ENCODE data around the gene KCNH3.
"Not testable (repeated sequence)": the region's sequence is repeated elsewhere in the genome, so short reads cannot be mapped to it uniquely, and the experiment has no call there.

KCNH3 gene

DNA sequence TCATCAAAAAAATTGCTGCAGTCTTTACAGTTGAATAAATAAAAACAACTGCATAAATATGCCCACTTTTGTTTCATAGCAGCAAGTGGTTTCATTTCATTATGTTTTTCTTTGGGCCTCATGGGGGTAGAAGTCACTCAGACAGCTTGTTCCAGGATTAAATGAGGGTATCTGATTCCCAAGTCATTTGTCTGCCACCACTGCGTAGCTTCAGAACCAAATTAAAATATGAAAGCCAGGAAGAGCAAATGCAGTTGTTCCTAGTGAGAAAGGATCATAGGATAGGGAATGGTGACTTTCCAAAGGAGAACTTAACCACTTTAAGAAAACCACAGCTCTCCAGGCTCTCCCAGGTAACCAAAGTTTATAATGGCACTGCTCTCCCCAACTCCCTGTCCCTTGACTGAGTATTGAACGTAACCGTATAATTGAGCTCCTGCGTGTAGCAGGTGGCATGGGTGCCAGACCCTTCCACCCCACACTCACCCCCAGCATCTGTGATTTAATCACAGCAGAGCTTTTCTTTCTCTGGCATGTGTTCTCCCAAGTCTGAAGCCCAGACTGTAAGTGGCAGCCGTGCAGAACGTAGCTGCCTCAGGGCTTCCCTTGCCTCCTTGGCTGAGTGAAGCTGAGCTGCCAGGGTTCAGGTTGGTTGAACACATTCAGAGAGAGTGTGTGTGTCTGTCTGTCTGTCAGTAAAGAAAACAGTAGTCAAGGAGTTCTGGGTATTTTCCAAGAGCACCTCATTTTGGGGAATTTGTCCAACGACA is 11.3 kb upstream of the KCNH3 start:
- DNase-seq (ENCODE audit: low read depth, low spot score) = no peak

DNA sequence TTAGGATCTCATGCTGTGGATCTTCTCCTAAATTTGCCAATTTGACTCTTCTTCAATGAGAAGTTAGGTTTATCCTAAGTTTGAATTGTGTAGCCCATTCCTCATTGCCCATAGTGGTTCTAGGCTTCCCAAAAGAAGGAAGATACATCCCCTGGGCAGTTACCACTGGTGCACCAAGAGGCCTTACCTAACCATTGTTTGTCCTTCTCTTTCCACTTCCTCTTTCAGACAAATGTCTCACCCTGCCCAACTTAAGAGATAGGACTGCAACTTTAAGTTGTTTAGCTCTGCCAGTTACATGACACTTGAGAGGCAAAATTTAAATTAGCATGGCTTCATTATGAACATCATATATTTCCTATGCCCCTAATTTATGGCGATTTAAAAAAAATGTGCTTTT is 9.4 kb upstream of the KCNH3 start:
- DNase-seq (ENCODE audit: low read depth, low spot score) = no peak

DNA sequence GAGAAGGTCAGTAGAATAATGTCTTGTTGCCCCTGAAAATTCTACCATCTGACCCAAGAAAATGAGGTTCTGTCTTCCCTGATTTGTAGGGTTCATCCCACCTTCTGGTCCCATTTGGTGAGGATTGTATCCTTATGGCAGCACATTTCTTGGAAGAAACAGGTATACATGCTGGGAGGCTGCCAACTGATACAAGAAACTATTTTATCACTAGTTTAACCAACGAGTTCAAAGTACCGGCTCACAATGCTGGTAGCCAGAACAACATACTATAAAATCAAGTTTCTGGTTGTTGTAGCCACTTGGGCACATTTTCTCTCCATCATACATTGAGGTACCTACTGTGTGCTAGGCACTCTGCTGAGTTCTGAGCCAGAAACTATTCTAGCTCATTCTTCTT is 7.1 kb upstream of the KCNH3 start:
- no peak for DNase-seq (ENCODE audit: low read depth, low spot score)

DNA sequence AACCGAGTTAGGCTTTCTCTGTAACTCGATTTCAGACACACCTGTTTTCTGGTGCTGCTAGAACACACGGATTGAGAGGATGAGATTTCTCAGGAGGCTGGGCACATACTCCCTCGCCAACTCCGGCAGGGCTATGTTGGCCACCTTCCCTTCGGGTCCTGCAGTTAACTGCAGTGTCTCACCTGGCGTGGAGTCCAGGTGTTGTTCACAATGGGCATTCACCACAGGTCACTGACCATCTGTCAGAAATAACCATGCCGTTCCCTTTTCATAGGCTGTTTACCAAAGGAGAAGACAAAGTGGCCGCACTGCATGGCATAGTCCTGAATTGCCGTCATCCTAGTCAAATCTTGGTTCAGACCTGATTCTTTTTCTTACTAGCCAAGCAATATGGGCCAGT is 5.5 kb upstream of the KCNH3 start:
- no peak for DNase-seq (ENCODE audit: low read depth, low spot score)

DNA sequence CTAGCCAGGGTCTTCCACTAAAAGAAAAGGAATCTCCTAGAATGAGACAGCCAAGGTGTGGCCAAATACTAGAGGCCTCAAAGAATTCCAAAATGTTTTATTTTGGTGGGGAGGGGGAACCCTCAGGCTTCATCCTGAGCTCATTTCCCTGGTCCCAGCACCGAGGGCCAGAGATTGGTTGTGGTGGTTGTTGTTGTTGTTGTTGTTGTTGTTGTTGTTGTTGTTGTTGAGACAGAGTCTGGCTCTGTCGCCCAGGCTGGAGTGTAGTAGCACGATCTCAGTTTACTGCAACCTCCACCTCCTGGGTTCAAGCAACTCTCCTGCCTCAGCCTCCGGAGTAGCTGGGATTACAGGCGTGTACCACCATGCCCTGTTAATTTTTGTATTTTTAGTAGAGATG is 4.7 kb upstream of the KCNH3 start:
- DNase-seq (ENCODE audit: low read depth, low spot score) = not testable (repeated sequence)

DNA sequence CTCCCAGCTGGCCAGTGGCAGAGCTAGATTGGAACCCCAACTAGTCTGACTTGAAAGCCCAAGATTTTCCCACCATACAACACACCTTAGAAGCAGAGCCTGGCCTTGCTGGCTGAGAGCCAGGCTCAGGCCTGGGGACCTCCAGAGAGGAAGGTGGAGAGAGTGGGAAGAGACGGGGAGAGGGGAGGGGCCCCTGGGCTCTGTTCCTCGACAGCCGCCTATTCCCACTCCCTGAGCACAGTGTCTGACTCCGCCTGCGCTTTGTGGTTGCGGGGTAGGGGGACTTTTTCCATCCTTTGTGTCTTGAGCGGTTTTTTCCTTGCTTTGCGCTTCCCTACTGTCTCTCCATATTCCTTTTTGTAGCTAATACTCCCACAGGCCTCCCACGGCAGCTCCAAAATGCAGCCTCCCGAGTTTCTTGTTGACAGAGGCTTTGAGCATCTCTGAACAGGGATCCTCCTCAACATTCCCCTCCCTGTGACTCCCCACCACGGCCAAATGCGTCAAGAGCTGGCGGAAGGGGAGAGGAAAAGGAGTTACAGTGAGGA is 4.0 kb upstream of the KCNH3 start:
- no peak for DNase-seq (ENCODE audit: low read depth, low spot score)

DNA sequence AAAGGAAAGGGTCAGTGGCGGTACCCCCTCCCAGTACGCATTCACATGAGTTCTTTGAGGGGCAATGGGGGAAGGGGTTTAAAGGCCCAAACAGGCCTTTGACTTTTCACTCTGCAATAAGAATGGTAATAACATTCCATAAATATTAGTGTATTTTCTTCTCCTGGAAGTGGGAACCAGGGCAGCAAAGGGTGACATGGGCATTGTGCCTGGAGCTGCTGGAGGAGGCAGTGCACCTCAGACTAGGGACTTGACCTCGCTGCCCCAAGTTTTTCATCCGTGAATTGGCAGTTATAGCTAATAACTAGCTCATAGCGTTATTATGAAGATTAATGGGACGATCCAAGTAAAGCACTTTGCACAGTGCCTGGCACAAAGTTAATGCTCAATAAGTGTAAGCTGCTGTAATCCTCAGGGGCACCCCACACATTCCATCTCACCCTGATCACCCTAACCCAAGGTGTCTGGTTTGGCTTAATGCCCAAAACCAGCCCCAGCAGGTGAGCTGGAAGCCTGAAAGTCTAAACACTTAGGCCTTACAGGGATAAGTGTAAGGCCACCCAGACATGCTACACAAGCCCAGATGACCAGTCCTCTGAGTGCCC is 2.8 kb upstream of the KCNH3 start:
- DNase-seq (ENCODE audit: low read depth, low spot score) = no peak

DNA sequence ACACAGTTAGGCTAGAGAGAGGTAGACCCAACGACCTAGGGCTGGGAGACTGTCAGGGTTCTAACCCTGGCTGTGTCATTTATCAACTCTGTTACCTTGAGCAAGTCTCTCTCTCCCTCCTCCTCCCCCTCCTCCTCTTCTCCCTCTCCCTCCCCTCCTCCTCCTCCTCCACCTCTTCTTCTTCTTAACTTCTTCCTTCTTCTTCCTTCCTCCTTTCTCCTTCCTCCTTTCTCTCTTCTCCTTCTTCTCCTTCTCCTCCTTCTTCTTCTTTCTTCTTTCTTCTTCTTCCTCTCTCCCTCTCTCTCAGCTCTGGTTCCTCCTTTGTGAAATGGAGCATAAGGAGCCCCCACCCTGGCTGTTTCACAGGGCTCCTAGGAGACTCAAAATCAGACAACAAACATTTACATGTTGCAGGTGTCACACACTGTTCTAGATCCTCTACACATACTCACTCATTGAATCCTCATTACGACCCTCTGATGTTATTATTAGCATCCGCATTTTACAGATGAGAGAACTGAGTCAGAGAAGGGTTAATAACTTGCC is 2.2 kb upstream of the KCNH3 start:
- no peak for DNase-seq (ENCODE audit: low read depth, low spot score)

DNA sequence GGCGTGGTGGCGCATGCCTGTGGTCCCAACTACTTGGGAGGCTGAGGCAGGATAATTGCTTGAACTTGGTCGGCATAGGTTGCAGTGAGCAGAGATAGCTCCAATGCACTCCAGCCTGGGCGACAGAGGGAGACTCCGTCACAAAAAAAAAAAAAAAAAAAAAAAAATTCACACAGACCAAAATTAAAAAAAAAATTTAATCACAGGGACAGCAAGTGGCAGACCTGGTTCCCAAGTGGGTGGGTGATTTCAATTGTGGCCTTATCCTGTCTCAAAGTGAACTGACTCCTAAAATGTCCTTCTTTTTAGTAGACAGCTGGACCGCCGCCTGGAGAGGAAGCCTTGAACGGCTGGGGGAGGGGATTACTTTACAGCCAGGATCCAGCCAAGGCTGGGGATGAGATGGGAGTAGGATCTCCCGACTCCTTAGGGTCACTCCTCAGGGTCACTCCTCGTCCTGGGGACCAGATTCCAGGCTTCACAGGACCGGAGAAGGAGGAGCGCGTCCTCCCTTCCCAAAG is 1.5 kb upstream of the KCNH3 start:
- DNase-seq (ENCODE audit: low read depth, low spot score) = no peak

DNA sequence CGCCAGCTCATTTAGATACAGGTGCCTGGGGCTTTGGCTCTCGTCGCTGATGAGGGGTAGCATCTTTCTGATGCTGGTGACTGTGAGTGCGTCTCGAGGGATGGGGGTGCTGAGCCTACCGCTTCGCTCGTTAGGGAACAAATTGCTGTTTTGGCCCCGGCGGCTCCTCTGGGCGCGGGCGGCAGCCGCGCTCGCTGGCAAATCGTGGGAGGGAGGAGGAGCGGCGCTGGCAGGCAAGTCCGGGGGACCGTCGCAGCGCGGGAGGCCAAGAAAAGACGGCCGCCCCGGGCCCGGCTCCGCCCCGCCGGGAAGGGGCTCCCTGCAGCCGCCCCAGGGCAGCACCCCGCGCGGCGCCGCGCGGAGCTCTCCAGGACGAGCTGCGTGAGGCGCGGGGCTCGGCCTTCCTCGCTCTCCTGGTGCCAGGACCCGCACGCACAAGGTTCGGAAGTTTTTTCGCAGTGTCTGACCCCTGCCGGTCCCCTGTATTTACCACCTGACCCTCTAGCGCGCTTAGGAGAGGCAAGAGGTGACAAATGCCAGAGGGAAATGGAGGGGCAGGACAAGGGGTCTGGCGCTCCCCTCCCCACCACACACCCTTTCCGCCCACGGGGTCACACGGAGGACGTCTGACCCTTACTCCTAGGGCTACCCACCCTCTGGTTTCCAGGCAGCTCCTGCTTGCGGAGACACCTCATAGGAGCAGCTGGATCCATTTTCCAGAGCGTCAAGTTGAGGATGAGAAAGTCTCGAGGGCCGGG is 899 bp upstream of the KCNH3 start:
- DNase-seq (ENCODE audit: low read depth, low spot score) = no peak

DNA sequence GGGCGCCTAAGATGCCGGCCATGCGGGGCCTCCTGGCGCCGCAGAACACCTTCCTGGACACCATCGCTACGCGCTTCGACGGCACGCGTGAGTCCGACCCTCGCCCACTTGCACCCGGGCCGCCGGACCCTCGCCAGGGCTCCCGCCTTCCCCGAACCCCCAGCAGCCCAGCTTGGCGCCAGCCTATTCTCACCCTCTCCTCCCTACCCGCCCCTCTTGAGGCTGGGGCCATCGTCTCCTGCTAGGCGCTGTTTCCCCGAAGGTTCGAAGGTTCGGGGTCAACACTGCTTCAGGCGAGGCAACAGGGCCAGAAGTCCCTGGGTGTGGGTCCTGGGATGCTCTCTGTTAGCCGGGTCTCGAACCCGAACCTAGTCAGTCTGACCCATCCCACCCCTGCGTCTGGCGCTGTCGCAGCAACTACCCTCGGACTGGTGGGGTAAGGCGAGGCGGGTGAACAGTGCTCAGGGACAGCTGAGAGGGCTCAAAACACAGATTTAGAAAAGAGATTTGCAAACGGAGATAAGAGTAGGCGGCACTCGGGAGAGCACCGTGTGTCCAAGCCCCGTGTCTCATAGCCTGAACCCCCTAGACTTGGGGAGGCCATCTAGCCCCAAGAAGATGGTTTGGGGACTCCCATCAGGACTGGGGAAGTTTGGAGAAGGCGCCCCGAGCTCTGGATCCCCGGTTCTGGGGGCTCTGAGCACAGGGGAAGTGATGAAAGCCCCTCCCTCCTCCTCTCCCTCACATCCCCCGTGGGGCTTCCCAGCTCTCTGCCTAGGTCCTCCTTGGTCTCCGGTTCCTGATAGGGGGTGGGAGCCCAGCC is 787 bp downstream of the KCNH3 start:
- DNase-seq (ENCODE audit: low read depth, low spot score) = no peak

DNA sequence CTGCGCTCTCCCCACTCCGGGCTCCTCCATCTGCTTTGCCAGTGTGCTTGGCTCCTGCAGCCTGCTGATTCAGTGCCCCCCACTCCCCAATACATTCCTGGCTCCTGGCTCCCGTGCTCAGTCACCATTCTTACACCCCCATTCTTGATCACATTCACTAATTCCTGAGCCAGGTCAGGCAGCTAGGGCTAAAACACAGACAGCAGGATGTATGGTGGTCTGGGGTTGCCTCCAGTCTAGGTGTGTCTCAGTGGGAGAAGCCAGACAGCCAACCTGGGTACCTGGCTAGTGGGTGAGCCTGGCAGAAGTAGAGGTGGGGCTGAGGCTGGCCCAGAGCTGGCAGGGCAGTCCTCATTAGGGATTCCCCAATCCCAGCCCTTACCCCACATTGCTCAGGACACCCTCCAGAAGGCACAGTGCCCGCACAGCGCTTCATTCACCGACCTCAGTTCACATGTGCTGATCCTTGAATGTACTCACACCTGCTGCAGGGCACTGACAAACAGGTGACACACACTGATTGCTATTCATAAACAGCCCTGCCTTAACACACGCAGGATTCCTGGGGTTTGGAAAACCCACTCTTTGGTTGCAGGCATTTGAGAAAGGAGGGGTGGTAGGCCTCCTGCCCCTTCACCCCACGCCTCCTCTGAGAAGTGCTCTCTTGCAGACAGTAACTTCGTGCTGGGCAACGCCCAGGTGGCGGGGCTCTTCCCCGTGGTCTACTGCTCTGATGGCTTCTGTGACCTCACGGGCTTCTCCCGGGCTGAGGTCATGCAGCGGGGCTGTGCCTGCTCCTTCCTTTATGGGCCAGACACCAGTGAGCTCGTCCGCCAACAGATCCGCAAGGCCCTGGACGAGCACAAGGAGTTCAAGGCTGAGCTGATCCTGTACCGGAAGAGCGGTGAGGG is 1.7 kb downstream of the KCNH3 start:
- DNase-seq (ENCODE audit: low read depth, low spot score) = no peak

DNA sequence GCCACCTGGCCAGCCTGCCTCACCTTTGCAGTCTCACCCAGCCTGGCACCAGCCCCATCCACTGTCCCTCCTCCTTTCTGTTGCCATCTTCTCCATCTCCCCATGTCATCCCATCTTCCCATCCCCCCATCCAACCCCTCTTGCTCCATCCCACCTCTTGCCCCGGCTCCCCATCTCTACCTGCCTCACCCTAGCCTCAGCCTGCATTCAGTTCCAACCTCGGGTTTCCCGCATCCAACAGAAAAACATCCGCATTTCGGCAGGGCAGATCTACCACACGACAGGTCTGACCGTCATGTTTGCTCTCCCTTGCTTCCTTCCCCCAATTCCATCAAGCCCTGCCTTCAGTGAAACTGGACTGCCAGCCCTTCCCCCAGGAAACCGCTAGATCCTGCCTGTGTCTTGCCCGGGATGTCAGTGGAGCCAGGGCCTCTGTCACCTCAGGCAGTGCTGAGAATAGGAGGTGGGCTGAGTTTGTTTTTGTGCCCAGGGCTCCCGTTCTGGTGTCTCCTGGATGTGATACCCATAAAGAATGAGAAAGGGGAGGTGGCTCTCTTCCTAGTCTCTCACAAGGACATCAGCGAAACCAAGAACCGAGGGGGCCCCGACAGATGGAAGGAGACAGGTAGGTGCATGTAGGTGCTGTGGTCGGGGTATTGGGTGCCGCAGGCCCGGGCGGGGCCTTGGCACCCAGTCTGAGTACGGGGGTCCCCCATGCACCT is 2.5 kb downstream of the KCNH3 start:
- no peak for DNase-seq (ENCODE audit: low read depth, low spot score)

DNA sequence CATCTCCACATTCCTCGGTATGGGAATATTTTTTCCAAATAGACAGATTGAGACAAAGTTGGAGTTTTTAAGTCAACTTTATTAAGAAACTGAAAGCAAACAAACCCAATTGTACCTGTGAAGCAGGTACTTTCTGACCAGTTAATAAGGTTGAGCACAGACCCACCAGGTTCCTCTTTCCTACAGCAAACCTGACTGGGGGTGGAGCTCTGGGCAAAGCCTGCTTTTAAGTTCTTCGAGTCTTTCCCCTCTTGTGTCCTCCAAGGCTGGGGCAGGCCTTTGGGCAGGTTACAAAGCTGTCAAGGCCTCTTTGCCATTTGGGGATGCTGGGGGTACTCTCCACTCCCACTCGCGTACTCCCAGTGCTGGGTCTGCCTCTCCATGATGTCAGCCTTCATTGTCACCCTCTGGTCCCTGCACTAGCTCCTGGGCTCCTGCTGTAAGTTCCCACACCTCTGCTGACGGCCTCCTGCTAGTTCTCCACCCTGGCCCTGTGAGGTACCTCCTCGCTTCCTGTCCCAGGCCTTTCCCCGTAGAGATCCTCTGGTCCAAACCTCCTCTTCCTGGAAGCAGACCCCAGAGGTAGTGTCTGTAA is 3.2 kb downstream of the KCNH3 start:
- DNase-seq (ENCODE audit: low read depth, low spot score) = no peak

DNA sequence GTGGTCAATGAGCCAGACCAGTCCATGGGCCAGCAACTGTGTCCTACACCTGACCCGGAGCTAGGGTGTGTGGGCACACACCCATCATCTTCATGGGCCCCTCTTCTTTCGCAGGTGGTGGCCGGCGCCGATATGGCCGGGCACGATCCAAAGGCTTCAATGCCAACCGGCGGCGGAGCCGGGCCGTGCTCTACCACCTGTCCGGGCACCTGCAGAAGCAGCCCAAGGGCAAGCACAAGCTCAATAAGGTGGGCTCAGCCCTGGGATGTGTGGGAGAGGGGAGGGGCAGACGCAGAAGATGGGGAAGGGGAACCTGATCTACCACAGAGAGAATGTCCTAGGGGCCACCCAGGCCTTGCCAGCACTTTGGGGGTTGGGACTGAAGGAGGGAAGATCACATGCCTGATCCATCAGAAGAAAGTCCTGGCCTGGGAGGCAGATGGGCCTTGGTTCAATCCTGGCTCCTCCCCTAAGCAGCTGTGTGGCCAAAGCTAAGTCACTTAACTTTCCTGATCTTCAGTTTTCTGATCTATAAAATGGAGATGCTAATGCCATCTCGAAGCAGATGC is 3.8 kb downstream of the KCNH3 start:
- no peak for DNase-seq (ENCODE audit: low read depth, low spot score)

DNA sequence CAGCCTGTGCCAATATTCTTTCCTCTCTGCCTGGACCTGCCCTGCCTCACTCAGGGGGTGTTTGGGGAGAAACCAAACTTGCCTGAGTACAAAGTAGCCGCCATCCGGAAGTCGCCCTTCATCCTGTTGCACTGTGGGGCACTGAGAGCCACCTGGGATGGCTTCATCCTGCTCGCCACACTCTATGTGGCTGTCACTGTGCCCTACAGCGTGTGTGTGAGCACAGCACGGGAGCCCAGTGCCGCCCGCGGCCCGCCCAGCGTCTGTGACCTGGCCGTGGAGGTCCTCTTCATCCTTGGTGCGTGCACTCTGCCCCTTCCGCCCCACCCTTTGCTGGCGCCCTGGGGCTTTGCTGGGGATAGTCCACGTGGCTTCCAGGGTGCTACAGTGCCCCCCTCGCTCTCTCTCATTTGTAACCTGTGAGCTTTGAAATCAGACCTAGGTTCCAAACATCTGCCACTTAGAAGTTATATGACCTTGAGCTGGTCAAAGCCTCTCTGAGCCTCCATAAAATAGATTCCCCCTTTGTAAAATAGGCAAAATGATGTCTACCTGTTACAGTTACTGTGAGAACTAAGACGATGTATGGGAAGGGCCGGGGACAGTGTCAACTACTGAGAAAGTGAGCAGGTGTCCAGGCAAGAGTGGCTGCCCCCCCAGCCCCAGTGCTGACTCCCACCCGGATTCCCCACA is 4.5 kb downstream of the KCNH3 start:
- no peak for DNase-seq (ENCODE audit: low read depth, low spot score)

DNA sequence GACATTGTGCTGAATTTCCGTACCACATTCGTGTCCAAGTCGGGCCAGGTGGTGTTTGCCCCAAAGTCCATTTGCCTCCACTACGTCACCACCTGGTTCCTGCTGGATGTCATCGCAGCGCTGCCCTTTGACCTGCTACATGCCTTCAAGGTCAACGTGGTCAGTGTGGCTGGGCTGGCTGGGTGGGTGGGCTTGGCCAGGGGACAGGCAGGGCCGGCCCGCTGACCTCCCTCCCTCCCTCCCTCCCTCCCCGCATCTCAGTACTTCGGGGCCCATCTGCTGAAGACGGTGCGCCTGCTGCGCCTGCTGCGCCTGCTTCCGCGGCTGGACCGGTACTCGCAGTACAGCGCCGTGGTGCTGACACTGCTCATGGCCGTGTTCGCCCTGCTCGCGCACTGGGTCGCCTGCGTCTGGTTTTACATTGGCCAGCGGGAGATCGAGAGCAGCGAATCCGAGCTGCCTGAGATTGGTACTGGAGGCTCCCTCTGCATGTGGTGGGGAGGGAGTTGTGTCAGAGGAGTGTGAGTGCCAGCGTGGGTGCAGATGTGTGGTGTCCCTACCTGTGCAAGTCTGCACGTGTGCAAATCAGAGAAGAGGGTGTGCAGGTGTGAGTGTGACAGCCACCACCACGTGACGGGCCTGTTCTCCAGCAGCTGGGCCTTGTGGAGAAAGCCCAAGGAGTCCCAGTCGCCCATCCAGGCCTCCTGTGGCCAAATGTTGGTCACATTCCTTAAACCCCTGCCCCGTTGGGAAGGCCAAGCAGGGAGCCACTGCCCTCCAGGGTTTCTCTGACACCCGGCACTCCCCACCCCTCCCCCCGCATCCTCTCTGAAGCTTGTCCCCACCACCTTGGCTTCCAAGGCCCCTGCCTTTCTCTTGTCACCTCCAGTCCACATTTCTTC is 5.3 kb downstream of the KCNH3 start:
- no peak for DNase-seq (ENCODE audit: low read depth, low spot score)
